MCF 10A (cell line): ENCODE data around the gene DIDO1. TPM values are rescaled to one million over a fixed set of nuclear protein-coding genes. Genes with fewer than 3 reads are reported as not detected.
"Not testable (repeated sequence)": the region's sequence is repeated elsewhere in the genome, so short reads cannot be mapped to it uniquely, and the experiment has no call there.

Experiments
- BruUV-seq: library from RNA; stranded (reverse); fragments of 400-500 nt; replicated peaks from 2 replicates; lab custom pipeline; 2021; lab: Mats Ljungman, UMichigan
- CTCF ChIA-PET: fragments of 300-600 bp; sonication (Branson Sonifier 250); formaldehyde crosslinking; extraction: SDS; loops from one replicate; lab custom pipeline; 2021; ENCODE audit warnings: antibody characterized with exemption, inconsistent platforms; lab: Yijun Ruan, JAX
- POLR2A ChIA-PET: fragments of 300-600, 350-650 bp; sonication (Branson Sonifier 250); formaldehyde crosslinking; extraction: SDS; loops from one replicate; lab custom pipeline; 2020; ENCODE audit warnings: antibody characterized with exemption, inconsistent platforms; lab: Yijun Ruan, JAX
- DNase-seq: peaks from one replicate; pipeline ENCODE4 v3.0.0-alpha.2; 2018; ENCODE audit not compliant: unreplicated experiment
- H3K27ac Mint-ChIP-seq: one replicate; pipeline ENCODE4 v1.8.0; 2022; ENCODE audit warnings: mild to moderate bottlenecking, low read depth, mixed read lengths; ENCODE audit not compliant: unreplicated experiment
- H3K27me3 Mint-ChIP-seq: one replicate; pipeline ENCODE4 v1.8.0; 2022; ENCODE audit warnings: mixed read lengths; ENCODE audit not compliant: insufficient read depth, unreplicated experiment
- H3K36me3 Mint-ChIP-seq: one replicate; pipeline ENCODE4 v1.8.0; 2022; ENCODE audit warnings: mild to moderate bottlenecking, moderate library complexity, mixed read lengths; ENCODE audit not compliant: insufficient read depth, unreplicated experiment
- H3K4me1 Mint-ChIP-seq: one replicate; pipeline ENCODE4 v1.8.0; 2022; ENCODE audit warnings: mixed read lengths; ENCODE audit not compliant: insufficient read depth, unreplicated experiment
- H3K4me3 Mint-ChIP-seq: one replicate; pipeline ENCODE4 v1.8.0; 2022; ENCODE audit warnings: mild to moderate bottlenecking, moderate library complexity, mixed read lengths; ENCODE audit not compliant: unreplicated experiment
- H3K9me3 Mint-ChIP-seq: one replicate; pipeline ENCODE4 v1.8.0; 2022; ENCODE audit warnings: mixed read lengths; ENCODE audit not compliant: unreplicated experiment
- intact Hi-C: fragments of 100-400 bp; cut with micrococcal nuclease; formaldehyde crosslinking; loops from 2 replicates; pipeline ENCODE4 v1.14.1; 2022
- total RNA-seq: library from RNA; stranded (reverse); gene quantifications from 2 replicates; pipeline ENCODE4 v1.2.3, GENCODE V29; 2022
- TF ChIP-seq, protein P1 (sequence below): fragments of 200-600 bp; IDR thresholded peaks from one replicate; pipeline ENCODE4 v1.8.0; 2022; ENCODE audit warnings: antibody characterized with exemption, mild to moderate bottlenecking; ENCODE audit not compliant: unreplicated experiment

DIDO1 gene
- total RNA-seq, 1 experiment from 2014 or later: 36.8 TPM

DNA sequence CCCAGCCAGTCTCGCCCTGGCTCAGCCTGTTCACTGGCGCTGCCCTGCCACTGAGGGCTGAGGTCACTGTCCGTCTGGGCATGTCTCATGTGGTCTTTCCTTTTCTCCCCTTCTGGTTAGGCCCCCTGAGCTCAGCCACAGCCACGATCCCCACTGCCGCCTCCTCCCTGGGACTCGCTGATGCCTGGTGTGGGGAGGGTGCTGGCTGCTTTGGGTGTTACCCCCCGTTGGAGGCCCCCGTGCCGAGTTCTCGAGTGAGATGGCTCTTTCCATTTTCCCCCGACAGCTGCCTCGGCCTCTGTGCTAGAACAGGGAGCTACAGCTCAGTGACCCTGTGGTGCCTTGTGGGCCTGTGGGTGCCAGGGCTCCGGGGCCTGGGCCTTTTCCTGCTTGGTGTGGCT is 49.8 kb downstream of the DIDO1 start:
- ChIA-PET POLR2A (interaction anchor here (0.6 to 2.4 kb wide), 5 partner anchors 9 to 61 kb away, joined by 3 to 11 read pairs (median 5); partner anchors contain the start of genes GID8 and TCFL5), CTCF (interaction anchor here (0.6 to 2.6 kb wide), 8 partner anchors 8 to 377 kb away, joined by 3 to 7 read pairs (median 4); no protein-coding TSS in a partner anchor)
- no peak overlapping the region for H3K27ac Mint-ChIP-seq
- H3K9me3 Mint-ChIP-seq: no peaks in the 10 kb centered on the region
- peaks cover 36% of the 10 kb centered on the region for H3K36me3 Mint-ChIP-seq
- BruUV-seq: no TSS peak
- no peak overlapping the region for H3K4me3 Mint-ChIP-seq
- TF ChIP-seq, protein P1, sequence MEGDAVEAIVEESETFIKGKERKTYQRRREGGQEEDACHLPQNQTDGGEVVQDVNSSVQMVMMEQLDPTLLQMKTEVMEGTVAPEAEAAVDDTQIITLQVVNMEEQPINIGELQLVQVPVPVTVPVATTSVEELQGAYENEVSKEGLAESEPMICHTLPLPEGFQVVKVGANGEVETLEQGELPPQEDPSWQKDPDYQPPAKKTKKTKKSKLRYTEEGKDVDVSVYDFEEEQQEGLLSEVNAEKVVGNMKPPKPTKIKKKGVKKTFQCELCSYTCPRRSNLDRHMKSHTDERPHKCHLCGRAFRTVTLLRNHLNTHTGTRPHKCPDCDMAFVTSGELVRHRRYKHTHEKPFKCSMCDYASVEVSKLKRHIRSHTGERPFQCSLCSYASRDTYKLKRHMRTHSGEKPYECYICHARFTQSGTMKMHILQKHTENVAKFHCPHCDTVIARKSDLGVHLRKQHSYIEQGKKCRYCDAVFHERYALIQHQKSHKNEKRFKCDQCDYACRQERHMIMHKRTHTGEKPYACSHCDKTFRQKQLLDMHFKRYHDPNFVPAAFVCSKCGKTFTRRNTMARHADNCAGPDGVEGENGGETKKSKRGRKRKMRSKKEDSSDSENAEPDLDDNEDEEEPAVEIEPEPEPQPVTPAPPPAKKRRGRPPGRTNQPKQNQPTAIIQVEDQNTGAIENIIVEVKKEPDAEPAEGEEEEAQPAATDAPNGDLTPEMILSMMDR: no peak
- no peaks in the 10 kb centered on the region for H3K27me3 Mint-ChIP-seq
- H3K4me1 Mint-ChIP-seq: peaks cover 6% of the 10 kb centered on the region
- intact Hi-C loops: no loop called here
- DNase-seq: no peak

DNA sequence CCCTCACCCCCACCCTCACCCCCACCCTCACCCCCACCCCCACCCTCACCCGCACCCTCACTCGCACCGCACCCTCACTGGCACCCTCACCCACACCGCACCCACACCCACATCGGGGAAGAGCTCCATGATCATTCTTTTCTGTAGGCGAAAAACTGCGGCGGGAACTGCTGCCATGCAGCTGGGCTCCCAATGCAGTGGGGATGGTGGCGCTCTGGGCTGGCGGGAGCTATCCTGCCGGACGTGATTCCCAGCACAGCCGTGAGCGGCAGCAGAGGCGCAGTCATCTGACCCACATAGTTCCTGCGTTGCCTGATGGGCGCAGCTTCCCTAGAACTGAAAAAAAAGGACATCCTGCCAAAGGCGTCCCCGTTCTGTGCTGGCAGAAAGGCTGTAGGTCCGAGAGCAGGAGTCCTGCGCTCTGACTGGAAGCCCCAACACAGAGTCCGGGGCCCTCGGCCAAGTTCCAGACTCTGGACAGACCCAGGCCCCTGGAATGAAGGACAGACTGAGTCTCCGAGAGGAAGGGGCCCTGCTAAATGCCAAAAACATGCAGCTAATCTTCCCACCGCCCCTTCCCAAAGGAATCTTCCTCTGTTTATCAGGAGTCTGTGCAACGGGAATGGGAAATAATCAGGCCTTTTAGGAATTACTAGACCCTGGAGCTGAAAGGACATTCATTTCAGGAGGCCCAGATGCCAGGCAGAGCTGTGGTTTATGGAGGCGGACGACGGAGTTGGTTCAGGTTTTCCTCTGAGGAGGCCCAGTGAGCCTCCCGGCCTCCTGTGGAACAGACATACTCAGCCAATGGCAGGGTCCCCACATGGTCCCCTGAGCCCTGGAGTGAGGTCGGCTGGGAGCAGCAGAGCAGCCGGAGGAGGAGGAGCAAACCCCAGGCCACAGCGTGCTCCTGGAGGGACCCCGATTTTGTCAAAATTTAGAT is 50.6 kb downstream of the DIDO1 start:
- Mint-ChIP-seq H3K27me3 (no peaks in the 10 kb centered on the region), H3K27ac (peak overlapping the region; percentile 16), H3K9me3 (no peaks in the 10 kb centered on the region), H3K4me3 (peak overlapping the region; percentile 40), H3K36me3 (peaks cover 31% of the 10 kb centered on the region), H3K4me1 (peaks cover 6% of the 10 kb centered on the region)
- CTCF ChIA-PET: interaction anchor here (0.6 to 3.8 kb wide), 18 partner anchors 9 to 376 kb away, joined by 3 to 21 read pairs (median 4); no protein-coding TSS in a partner anchor
- BruUV-seq: no TSS peak
- DNase-seq: peak; percentile 82
- intact Hi-C loops: no loop called here
- TF ChIP-seq, protein P1: peak; percentile 27
- POLR2A ChIA-PET: interaction anchor here (0.6 to 2.4 kb wide), 9 partner anchors 9 to 658 kb away, joined by 3 to 11 read pairs (median 4); partner anchors contain the start of genes GID8 and TCFL5

DNA sequence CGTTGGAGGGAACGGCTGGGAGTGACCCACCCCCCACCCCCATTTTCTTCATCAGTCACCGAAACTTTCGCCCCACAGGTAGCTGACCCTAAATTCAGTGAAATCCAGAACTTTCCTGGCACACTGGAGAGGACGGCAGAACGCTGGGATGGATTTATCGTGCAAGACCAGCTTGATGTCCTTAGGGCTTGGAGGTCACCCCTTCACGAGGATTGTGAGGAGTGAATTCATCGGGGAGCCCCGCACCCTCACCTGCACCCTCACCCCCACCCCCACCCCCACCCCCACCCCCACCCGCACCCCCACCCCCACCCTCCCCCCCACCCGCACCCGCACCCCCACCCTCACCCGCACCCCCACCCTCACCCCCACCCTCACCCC is 51.4 kb downstream of the DIDO1 start:
- Mint-ChIP-seq H3K9me3 (no peaks in the 10 kb centered on the region), H3K36me3 (peaks cover 23% of the 10 kb centered on the region), H3K27ac (no peak overlapping the region), H3K4me1 (peaks cover 6% of the 10 kb centered on the region), H3K27me3 (no peaks in the 10 kb centered on the region), H3K4me3 (no peak overlapping the region)
- CTCF ChIA-PET: interaction anchor here (0.6 to 3.8 kb wide), 15 partner anchors 8 to 226 kb away, joined by 3 to 21 read pairs (median 4); no protein-coding TSS in a partner anchor
- no TSS peak for BruUV-seq
- no peak for DNase-seq
- intact Hi-C loops: no loop called here
- TF ChIP-seq, protein P1: no peak
- POLR2A ChIA-PET: interaction anchor here (0.6 to 2.4 kb wide), 5 partner anchors 10 to 658 kb away, joined by 3 to 11 read pairs (median 6); no protein-coding TSS in a partner anchor

DNA sequence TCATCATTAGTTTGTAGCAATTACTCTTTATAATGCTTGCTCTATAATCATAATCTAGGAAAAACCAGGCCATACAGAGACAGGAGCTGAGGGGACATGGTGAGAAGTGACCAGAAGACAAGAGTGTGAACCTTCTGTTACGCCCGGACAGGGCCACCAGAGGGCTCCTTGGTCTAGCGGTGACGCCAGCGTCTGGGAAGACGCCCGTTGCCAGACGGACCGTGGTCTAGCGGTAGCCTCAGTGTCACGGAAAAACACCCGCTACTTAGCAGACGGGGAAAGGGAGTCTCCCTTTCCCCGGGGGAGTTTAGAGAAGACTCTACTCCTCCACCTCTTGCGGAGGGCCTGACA is 52.6 kb downstream of the DIDO1 start:
- DNase-seq: peak; percentile 51
- H3K27ac Mint-ChIP-seq, intact Hi-C loops, H3K27me3 Mint-ChIP-seq, H3K9me3 Mint-ChIP-seq, H3K4me3 Mint-ChIP-seq, H3K4me1 Mint-ChIP-seq, BruUV-seq: not testable (repeated sequence)
- ChIA-PET CTCF (interaction anchor here (0.6 to 3.8 kb wide), 6 partner anchors 9 to 136 kb away, joined by 3 to 21 read pairs (median 3); no protein-coding TSS in a partner anchor), POLR2A (interaction anchor here (0.6 to 0.7 kb wide), 2 partner anchors 13 to 350 kb away, joined by 3 read pairs; no protein-coding TSS in a partner anchor)
- TF ChIP-seq, protein P1: peak; percentile 42
- peaks cover 15% of the 10 kb centered on the region for H3K36me3 Mint-ChIP-seq
